Dedifferentiated amniotic fluid mesenchymal stem cell (primary cell): ENCODE measurements around the gene FBRS.
"Not testable (repeated sequence)": the region's sequence is repeated elsewhere in the genome, so short reads cannot be mapped to it uniquely, and the experiment has no call there.

Experiments used
- DNase-seq: peaks from one replicate; pipeline ENCODE4 v3.0.0-alpha.2; 2016; ENCODE audit errors: extremely low spot score

Gene FBRS

GRCh38 chr16:30664616-30665109 lies 6.4 kb downstream of the FBRS start:
- no peak for DNase-seq

- DNase-seq, result no peak
Measured at GRCh38 chr16:30665155-30665829, 7.1 kb downstream of the FBRS start.

GRCh38 chr16:30665830-30666190 lies 7.6 kb downstream of the FBRS start:
- no peak for DNase-seq

- DNase-seq, result no peak
Measured at GRCh38 chr16:30666681-30667080, 8.4 kb downstream of the FBRS start.

- DNase-seq, result no peak
Measured at GRCh38 chr16:30667361-30667905, 9.2 kb downstream of the FBRS start.

- no peak for DNase-seq
Measured at GRCh38 chr16:30668393-30668792, 10.2 kb downstream of the FBRS start.

- DNase-seq, result no peak
Measured at GRCh38 chr16:30669026-30669902, 11.0 kb downstream of the FBRS start.

GRCh38 chr16:30669903-30670824 lies 11.9 kb downstream of the FBRS start:
- DNase-seq, result no peak

- no peak for DNase-seq
Measured at GRCh38 chr16:30675143-30675542, 16.9 kb downstream of the FBRS start.

- no peak for DNase-seq
Measured at GRCh38 chr16:30677931-30678585, 19.8 kb downstream of the FBRS start.

- DNase-seq, result no peak
Measured at GRCh38 chr16:30678586-30678970, 20.3 kb downstream of the FBRS start.

GRCh38 chr16:30680326-30680725 lies 22.1 kb downstream of the FBRS start:
- DNase-seq, result no peak

GRCh38 chr16:30688701-30689100 lies 30.5 kb downstream of the FBRS start:
- no peak for DNase-seq

- no peak for DNase-seq
Measured at GRCh38 chr16:30691907-30692306, 33.7 kb downstream of the FBRS start.

GRCh38 chr16:30692396-30693064 lies 34.3 kb downstream of the FBRS start:
- DNase-seq, result no peak

- no peak for DNase-seq
Measured at GRCh38 chr16:30694926-30695693, 36.9 kb downstream of the FBRS start.

GRCh38 chr16:30696646-30697045 lies 38.4 kb downstream of the FBRS start:
- not testable (repeated sequence) for DNase-seq

GRCh38 chr16:30697264-30698138 lies 39.3 kb downstream of the FBRS start:
- DNase-seq, result no peak
